IgD-negative memory B cell (primary cell): ENCODE data around the gene PAQR8. TPM values are rescaled to one million over a fixed set of nuclear protein-coding genes. Genes with fewer than 3 reads are reported as not detected.

Source experiments
- H3K27ac Mint-ChIP-seq, 3 donors: one replicate each; pipeline ENCODE4 v1.8.0; 2020 to 2022; ENCODE audit warnings: mild to moderate bottlenecking in 3 of 3, mixed read lengths in 3 of 3, moderate library complexity in 1 of 3
- H3K27me3 Mint-ChIP-seq: one replicate; pipeline ENCODE4 v1.8.0; 2021; ENCODE audit warnings: mixed read lengths
- H3K36me3 Mint-ChIP-seq: one replicate; pipeline ENCODE4 v1.8.0; 2020; ENCODE audit warnings: mild to moderate bottlenecking, mixed read lengths
- H3K4me1 Mint-ChIP-seq, 3 donors: one replicate each; pipeline ENCODE4 v1.8.0; 2020 to 2022; ENCODE audit warnings: mixed read lengths in 3 of 3, mild to moderate bottlenecking in 1 of 3
- H3K4me3 Mint-ChIP-seq, 4 donors: one replicate each; pipeline ENCODE4 v1.8.0; 2020 to 2022; ENCODE audit warnings: mild to moderate bottlenecking in 4 of 4, mixed read lengths in 4 of 4, moderate library complexity in 3 of 4
- H3K9me3 Mint-ChIP-seq, 3 donors: one replicate each; pipeline ENCODE4 v1.8.0; 2020 to 2021; ENCODE audit warnings: mixed read lengths in 3 of 3, mild to moderate bottlenecking in 1 of 3
- polyA plus RNA-seq: library from polyadenylated mRNA; unstranded; fragments of 300-500 nt; fragmentation: Illumina TruSeq; gene quantifications from one replicate; pipeline ENCODE4 v1.2.3, GENCODE V29; 2021

Gene PAQR8
- polyA plus RNA-seq, 1 donor from 2014 or later, result 6.4 TPM

DNA sequence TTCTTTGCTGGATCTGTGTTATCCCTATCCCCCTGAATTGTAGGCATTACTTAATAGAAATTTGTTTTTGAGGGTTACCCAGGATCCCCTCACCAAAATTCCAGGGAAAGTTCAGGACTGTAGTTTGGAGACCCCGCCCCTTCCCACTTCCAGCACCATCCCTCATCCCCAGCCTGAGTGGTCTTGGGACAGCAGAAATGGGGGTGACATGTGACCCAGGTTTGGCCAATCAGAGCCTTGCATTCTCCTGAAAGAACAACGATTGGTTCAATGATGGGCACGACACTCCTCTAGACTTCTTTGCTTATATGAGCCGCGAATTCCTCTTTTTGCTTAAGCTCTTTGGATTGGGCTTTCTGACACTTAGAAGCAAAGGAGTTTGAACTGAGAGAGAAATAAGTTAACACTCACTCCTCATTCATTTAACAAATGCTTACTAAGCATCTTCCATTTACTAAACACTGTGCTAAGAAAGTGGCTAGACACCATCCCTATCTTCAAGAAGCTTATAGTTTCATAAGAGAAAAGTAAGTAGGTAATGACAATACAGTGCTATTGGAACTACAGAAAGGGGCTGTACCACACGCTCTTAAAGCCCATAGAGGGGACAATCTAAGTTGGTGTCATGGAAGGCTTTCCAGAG lies 24.9 kb upstream of the PAQR8 start:
- Mint-ChIP-seq H3K4me3 (no peak overlapping the region), H3K27ac (peak overlapping the region in 1 of 3 donors; percentile 34), H3K27me3 (no peaks in the 10 kb centered on the region)

DNA sequence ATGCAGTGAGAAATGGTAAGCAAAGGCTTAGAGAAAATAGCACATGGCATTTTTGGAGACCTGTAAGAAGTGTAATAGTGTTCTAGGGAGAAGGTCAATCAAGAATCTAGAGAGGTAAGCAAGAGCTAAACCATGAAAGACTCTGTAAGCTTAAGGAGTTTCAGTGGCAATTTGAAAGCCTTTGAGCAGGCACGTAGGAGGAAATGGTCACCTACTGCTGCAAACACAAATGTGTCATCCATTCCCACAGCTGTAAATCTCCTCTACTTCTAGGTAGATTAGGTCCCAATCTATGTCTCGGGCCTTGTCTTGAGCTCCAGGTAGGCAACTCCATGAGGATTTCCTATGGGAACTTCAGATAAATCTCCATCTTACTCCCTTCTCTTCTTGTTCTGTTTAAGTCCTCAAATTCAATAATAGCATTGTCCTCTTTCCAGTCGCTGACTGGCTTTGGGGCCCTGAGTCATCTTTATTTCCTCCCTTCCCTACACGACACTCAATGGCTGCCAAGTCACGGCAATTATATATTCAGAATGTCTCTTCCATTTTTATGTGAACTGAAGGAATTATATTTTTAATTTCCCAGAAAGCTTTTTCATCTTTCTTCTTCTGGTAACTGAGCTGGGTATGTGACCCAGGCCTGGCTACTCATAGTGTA lies 24.2 kb upstream of the PAQR8 start:
- peaks cover 13 to 15% (median 13%) of the 10 kb centered on the region in 3 donors for H3K4me1 Mint-ChIP-seq
- H3K27ac Mint-ChIP-seq, result no peak overlapping the region
- no peak overlapping the region for H3K4me3 Mint-ChIP-seq
- no peaks in the 10 kb centered on the region for H3K36me3 Mint-ChIP-seq
- no peaks in the 10 kb centered on the region for H3K27me3 Mint-ChIP-seq
- no peaks in the 10 kb centered on the region for H3K9me3 Mint-ChIP-seq

More for the DNA sequence above, 24.9 kb upstream of the PAQR8 start:
- Mint-ChIP-seq H3K4me1 (peaks cover 13 to 20% (median 15%) of the 10 kb centered on the region in 3 donors), H3K9me3 (no peaks in the 10 kb centered on the region), H3K36me3 (peaks cover 1% of the 10 kb centered on the region)

DNA sequence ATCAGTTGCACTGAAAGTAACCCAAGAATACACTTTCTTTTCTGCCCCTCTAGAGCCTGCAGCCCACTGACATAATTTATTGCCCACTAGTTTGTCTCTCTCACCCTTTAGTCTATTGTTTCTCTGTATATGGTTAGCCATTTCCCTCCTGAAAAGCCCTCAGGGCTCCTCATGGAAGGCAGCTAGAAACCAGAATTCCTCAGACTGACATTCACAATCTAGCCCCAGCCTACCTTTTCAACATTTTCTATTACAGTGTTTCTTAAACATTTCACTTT lies 21.4 kb upstream of the PAQR8 start:
- Mint-ChIP-seq H3K27me3 (no peaks in the 10 kb centered on the region), H3K4me3 (no peak overlapping the region), H3K27ac (no peak overlapping the region), H3K4me1 (peaks cover 0 to 6% (median 2%) of the 10 kb centered on the region in 3 donors), H3K9me3 (no peaks in the 10 kb centered on the region), H3K36me3 (no peaks in the 10 kb centered on the region)

DNA sequence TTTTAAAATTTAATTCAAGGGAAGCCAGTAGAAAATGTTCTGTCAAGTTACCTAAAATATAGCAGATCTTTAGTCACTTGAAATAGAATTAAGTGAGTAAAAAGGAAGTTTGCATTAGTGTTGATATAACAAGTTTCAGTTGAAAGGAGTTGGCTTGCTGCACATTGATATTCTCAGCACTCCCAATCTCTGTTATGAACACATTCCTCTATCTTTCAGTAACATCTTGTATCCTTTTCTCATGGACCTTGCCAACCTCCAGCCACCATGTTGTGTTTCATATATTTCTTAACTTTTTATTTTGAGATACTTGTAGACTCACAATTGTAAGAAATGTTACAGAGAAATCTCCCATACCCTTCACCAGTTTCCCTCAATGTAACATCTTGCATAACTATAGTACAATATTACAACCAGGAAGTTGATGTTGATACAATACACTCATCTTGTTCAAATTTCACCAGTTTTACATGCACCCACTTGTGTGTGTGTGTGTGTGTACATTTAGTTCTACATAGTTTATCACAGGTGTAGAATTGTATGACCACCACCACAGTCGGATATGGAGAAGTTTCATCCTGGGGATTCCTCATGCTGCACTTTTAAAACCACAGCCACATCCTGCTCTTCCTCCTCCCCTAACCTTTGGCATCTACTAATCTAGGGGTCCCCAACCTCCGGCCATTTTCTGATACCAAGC lies 20.2 kb upstream of the PAQR8 start:
- no peak overlapping the region for H3K27ac Mint-ChIP-seq
- no peaks in the 10 kb centered on the region for H3K4me1 Mint-ChIP-seq
- no peaks in the 10 kb centered on the region for H3K36me3 Mint-ChIP-seq
- H3K27me3 Mint-ChIP-seq, result no peaks in the 10 kb centered on the region
- no peaks in the 10 kb centered on the region for H3K9me3 Mint-ChIP-seq
- H3K4me3 Mint-ChIP-seq, result no peak overlapping the region

DNA sequence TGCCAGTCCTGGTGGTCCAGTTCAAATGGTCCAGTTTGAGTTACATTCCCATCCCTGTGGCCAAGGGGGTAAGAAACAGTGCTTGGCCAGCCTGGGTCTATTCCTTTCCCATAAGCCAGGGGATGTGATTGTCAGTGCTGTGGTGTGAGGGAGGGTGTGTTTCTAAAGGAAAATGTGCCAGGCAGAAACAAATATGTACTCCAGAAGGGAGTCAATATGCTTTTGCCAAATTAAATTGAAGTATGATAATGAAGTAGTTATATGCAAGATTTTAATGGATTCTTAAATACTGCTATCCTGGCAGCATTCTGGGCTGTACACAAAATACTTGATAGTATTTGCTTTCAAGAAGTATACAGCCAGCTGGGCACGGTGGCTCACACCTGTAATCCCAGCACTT lies 16.6 kb upstream of the PAQR8 start:
- no peaks in the 10 kb centered on the region for H3K27me3 Mint-ChIP-seq
- no peak overlapping the region for H3K4me3 Mint-ChIP-seq

DNA sequence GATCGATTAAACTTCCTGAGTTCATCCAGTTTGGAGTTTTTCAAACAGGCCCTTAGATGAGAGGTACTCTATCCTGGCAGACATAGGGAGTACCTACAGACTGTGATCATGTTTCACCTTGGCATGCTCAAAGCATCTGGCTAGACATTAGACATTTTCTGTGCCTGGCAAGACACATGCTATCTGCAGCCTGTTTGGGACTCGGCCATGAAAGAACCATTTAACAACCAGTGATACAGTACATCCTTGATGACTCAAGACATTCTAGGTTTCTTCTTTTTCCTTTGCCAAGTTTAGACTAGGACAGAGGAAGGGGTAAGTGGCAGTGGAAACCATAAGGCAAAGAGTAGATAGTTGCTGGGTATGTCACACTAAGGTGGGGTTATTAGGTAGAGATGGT lies 15.4 kb upstream of the PAQR8 start:
- Mint-ChIP-seq H3K4me1 (peaks cover 11 to 12% (median 12%) of the 10 kb centered on the region in 3 donors), H3K27me3 (no peaks in the 10 kb centered on the region), H3K27ac (no peak overlapping the region), H3K9me3 (no peaks in the 10 kb centered on the region), H3K36me3 (no peaks in the 10 kb centered on the region), H3K4me3 (no peak overlapping the region)

More for the DNA sequence above, 16.6 kb upstream of the PAQR8 start:
- Mint-ChIP-seq H3K36me3 (no peaks in the 10 kb centered on the region), H3K9me3 (no peaks in the 10 kb centered on the region), H3K27ac (no peak overlapping the region), H3K4me1 (peaks cover 0 to under 1% (median under 1%) of the 10 kb centered on the region in 3 donors)

DNA sequence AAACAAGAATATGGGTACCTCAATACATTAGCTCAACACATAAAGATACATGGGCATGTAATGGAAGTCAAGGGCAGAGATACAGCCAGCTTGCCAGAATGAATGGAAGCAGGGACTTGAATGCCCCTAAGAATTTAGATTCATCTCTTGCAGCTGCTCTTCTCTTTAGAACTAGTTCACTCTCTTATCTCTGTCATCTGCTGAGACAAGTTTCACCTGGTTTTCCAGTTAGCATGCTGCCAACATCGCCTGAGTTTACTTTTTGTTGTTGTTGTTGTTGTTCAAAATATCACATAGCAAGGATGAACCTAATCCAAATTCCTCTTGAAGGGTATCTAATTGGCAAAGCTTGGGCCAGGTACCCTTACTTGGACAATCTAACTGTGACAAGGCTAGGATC lies 14.1 kb upstream of the PAQR8 start:
- Mint-ChIP-seq H3K4me1 (peaks cover 24 to 26% (median 25%) of the 10 kb centered on the region in 3 donors), H3K27me3 (no peaks in the 10 kb centered on the region)

DNA sequence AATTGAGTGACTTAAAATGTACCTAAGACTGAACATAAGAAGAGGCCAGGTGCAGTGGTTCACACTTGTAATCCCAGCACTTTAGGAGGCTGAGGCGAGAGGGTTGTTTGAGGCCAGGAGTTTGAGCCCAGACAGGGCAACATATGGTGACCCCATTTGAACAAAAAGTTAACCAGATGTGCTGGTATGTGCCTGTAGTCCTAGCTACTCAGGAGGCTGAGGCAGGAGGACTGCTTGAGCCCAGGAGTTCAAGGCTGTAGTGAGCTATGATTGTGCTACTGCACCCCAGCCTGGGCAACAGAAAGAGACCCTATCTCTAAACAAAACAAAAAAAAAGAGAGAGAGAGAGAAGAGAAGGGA lies 10.1 kb upstream of the PAQR8 start:
- H3K4me3 Mint-ChIP-seq, result no peak overlapping the region

More for the DNA sequence above, 14.1 kb upstream of the PAQR8 start:
- Mint-ChIP-seq H3K36me3 (no peaks in the 10 kb centered on the region), H3K4me3 (no peak overlapping the region), H3K9me3 (no peaks in the 10 kb centered on the region), H3K27ac (no peak overlapping the region)

DNA sequence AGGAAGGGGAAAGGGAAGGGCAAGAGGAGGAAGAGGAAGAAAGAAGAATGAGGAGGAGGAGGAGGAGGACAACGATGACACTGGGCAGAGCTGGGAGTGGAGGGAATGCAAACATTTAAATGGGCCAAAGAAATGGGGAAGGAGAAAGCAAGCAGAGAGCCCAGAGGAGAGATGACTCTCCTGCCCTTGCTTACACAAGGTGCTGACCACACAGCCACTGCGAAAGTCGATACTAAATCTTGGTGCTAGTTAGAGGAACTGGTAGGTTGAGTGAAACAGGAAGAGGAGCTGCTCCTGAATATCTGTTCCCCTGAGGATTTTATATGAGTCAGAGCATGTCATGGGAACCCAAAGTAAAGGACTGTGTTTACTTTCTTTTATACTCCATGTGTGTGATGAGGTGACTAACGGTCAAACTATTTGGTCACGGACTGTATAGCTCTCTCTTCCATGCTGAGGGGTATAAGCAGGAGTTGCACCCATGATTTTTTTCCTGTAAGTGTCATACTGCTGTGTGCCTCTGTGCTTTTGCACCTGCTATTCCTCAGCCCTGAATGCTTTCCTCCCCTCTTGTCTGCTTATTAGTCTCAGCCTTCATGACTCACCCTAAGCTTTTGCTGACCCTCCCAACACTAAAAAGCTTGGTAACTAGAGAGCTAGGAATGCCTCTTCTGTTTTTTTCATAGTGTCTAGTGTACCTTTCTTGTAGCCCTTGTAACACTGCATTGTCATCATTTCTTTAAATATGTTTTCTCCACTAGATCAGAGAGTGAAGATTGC lies 9.5 kb upstream of the PAQR8 start:
- H3K4me3 Mint-ChIP-seq, result peak overlapping the region in 2 of 4 donors; percentile 29 to 66
- H3K4me1 Mint-ChIP-seq, result peaks cover 24 to 28% (median 25%) of the 10 kb centered on the region in 3 donors
- H3K27me3 Mint-ChIP-seq, result no peaks in the 10 kb centered on the region
- no peaks in the 10 kb centered on the region for H3K36me3 Mint-ChIP-seq
- peak overlapping the region; percentile 15 to 93 (median 82) for H3K27ac Mint-ChIP-seq
- no peaks in the 10 kb centered on the region for H3K9me3 Mint-ChIP-seq

More for the DNA sequence above, 10.1 kb upstream of the PAQR8 start:
- no peaks in the 10 kb centered on the region for H3K27me3 Mint-ChIP-seq
- H3K27ac Mint-ChIP-seq, result peak overlapping the region; percentile 15 to 82 (median 60)
- peaks cover 24 to 28% (median 25%) of the 10 kb centered on the region in 3 donors for H3K4me1 Mint-ChIP-seq
- no peaks in the 10 kb centered on the region for H3K9me3 Mint-ChIP-seq
- no peaks in the 10 kb centered on the region for H3K36me3 Mint-ChIP-seq

DNA sequence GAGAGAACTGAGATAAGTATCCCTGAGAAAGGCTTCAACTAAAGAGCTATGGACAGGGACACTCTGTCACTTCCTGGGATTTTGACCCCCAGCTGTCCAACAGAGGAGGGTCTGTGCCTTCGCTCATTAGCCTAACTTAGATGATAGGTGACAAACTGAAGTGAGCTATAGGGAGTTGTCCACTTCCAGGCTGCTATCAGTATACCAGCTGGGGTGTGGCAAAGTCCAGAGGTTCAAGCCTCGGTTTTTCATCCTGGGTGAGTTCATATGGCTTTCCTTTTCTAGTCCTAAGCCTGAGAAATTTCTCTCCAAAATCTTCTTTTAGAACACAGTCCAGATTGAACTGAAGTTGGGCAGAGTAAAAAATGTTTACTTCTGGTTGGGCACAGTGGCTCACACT lies 5.9 kb upstream of the PAQR8 start:
- no peaks in the 10 kb centered on the region for H3K9me3 Mint-ChIP-seq
- H3K27me3 Mint-ChIP-seq, result no peaks in the 10 kb centered on the region
- no peak overlapping the region for H3K27ac Mint-ChIP-seq
- H3K4me3 Mint-ChIP-seq, result no peak overlapping the region
- H3K4me1 Mint-ChIP-seq, result peaks cover 17 to 39% (median 21%) of the 10 kb centered on the region in 3 donors
- no peaks in the 10 kb centered on the region for H3K36me3 Mint-ChIP-seq

DNA sequence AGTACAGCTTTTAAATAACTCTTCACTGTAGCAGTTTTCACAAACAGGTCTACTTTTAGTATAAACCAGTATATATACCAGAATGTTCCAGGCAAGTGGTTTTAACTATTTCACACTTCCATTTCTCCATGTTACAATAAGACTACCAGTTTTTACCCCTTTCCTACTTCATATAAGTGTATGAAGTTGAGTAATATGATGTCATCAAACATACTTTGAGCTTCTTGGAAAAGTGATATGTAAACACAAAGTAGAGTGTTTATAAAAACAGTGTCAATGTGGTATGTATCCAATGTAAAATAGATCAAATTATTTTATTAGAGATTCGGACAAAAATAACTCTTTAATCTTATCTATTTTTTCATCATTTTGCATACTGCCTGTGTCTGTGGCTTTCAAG lies 2.5 kb upstream of the PAQR8 start:
- Mint-ChIP-seq H3K4me3 (peak overlapping the region in 1 of 4 donors; percentile 91), H3K36me3 (no peaks in the 10 kb centered on the region), H3K27ac (peak overlapping the region in 1 of 3 donors; percentile 82), H3K27me3 (no peaks in the 10 kb centered on the region), H3K4me1 (peaks cover 13 to 32% (median 18%) of the 10 kb centered on the region in 3 donors), H3K9me3 (no peaks in the 10 kb centered on the region)

DNA sequence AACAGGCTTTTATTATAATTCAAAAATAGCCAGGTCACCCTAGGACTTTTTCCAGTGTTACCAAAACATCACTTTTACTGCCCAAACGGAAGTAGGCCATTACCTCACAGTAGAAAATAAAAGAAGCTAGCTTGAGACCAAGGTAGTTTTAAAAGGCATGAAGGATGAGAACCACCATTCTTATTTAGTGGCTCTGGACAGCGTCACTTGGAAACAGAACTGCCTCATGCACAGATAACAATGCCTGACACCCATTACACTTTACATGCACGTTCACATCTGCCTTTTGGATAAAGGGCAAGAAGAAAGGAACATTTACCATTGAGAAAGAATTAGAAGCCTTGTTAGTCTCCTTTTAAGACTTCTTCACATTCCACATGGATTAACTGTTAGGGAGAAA lies 1.9 kb upstream of the PAQR8 start:
- H3K4me1 Mint-ChIP-seq, result peaks cover 13 to 36% (median 20%) of the 10 kb centered on the region in 3 donors
- no peaks in the 10 kb centered on the region for H3K27me3 Mint-ChIP-seq
- no peaks in the 10 kb centered on the region for H3K9me3 Mint-ChIP-seq
- H3K27ac Mint-ChIP-seq, result peak overlapping the region in 1 of 3 donors; percentile 82
- peak overlapping the region in 3 of 4 donors; percentile 9 to 91 (median 55) for H3K4me3 Mint-ChIP-seq
- H3K36me3 Mint-ChIP-seq, result no peaks in the 10 kb centered on the region

DNA sequence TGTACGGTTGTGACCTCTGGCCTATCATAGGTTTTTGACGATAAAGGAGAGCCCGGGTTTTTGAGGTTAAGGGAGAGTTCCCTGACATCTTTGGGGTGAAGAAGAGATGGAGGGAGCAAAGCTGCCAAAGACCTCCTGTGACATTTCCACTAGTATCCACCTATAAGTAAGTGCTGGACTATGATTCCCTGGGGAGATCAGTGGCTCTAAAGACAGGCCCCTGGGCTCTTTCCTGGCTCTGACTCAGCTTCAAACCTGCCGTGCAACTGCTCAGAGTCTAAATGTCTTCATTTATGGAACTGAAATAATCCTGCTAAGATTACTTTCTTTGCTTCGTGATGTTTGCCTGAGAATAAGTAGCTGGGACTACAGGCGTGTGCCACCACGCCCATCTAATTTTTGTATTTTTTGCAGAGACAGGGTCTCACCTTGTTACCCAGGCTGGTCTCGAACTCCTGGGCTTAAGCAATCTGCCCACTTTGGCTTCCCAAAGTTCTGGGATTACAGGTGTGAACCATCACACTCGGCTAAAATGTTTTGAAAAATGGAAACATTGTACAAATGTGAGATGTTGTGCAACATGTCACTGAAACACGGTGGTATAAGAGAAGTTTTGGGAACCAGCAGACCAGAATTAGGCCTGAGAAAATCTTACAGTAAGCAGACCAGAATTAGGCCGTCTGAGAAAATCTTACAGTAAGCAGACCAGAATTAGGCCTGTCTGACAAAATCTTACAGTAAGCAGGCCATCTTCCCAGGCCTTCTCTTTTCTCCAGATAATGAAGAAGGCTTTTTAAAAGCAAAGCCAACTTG lies 1.1 kb upstream of the PAQR8 start:
- Mint-ChIP-seq H3K4me1 (peaks cover 13 to 36% (median 20%) of the 10 kb centered on the region in 3 donors), H3K36me3 (no peaks in the 10 kb centered on the region), H3K4me3 (peak overlapping the region; percentile 89 to 95 (median 92)), H3K27me3 (no peaks in the 10 kb centered on the region), H3K9me3 (no peaks in the 10 kb centered on the region), H3K27ac (peak overlapping the region in 2 of 3 donors; percentile 82 to 97)

DNA sequence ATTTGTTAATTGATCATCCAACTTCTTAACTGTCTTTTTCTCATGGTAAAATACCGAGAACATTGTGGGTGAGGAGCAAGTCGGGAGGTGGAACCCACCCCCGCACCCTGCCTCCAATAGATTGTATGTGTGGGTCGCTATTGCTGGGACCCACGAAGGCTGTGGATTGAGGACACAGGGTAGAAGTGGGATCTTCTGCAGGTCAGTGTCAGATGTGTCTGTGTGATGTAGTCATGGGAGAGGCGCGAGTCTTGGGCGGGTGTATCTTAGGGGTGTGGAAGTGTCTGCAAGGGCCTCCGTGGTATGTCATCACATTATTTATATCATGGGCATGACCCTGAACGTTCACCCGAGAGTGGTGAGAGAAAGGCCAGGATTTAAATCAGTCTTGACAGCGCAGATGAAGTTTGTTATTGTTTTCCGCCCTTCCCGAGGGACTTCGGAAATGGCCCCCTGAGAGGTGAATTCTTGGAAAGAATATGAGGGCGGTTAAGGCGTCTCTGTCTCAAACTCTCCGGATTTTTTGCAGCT lies 472 bp upstream of the PAQR8 start:
- H3K36me3 Mint-ChIP-seq, result no peaks in the 10 kb centered on the region
- H3K4me3 Mint-ChIP-seq, result peak overlapping the region; percentile 89 to 95 (median 92)
- H3K27me3 Mint-ChIP-seq, result no peaks in the 10 kb centered on the region
- H3K4me1 Mint-ChIP-seq, result peaks cover 13 to 36% (median 20%) of the 10 kb centered on the region in 3 donors
- H3K27ac Mint-ChIP-seq, result peak overlapping the region; percentile 82 to 97 (median 94)
- H3K9me3 Mint-ChIP-seq, result no peaks in the 10 kb centered on the region
